Endothelial cell of umbilical vein (primary cell): Measurements from ENCODE around the gene SPTB. TPM values are rescaled to one million over a fixed set of nuclear protein-coding genes. Genes with fewer than 3 reads are reported as not detected.

Experiments
- BruUV-seq: library from RNA; stranded (reverse); fragments of 400-500 nt; replicated peaks from 2 replicates; lab custom pipeline; 2021; lab: Mats Ljungman, UMichigan
- CTCF ChIA-PET: fragments of 300-600, 350-600 bp; sonication (Branson Sonifier 250); formaldehyde crosslinking; loops from one replicate; lab custom pipeline; 2021; ENCODE audit warnings: antibody characterized with exemption, inconsistent platforms; lab: Charles Lee
- POLR2A ChIA-PET: fragments of 300-600, 350-600 bp; sonication (Branson Sonifier 250); formaldehyde crosslinking; loops from one replicate; lab custom pipeline; 2021; ENCODE audit warnings: antibody characterized with exemption, inconsistent platforms; lab: Charles Lee
- DNase-seq: peaks from one replicate; pipeline ENCODE4 v3.0.0-alpha.2; 2011; ENCODE audit warnings: low read depth, low spot score
- FAIRE-seq: peaks from 2 replicates; lab custom pipeline; 2011; peaks lifted over from hg19 to GRCh38; lab: Jason Lieb, UNC
- H2AFZ ChIP-seq: 2 replicates; pipeline ENCODE4 v1.6.0; 2012; ENCODE audit warnings: low read depth, low read length, control low read depth, inconsistent platforms
- H3K27ac ChIP-seq: 2 replicates; pipeline ENCODE4 v1.5.1; 2011; ENCODE audit warnings: low read depth, mild to moderate bottlenecking, control low read depth, low read length, moderate library complexity; ENCODE audit not compliant: insufficient read depth
- H3K27me3 ChIP-seq, 2 experiments: 2 replicates each; pipeline versions ENCODE4 v1.6.0 to v1.6.1; 2011; ENCODE audit warnings: low read length in 2 of 2, mixed read lengths in 1 of 2; ENCODE audit not compliant: control insufficient read depth in 2 of 2, insufficient read depth in 2 of 2
- H3K36me3 ChIP-seq, 2 experiments: 2 replicates in 1 of 2; 3 replicates in 1 of 2; pipeline ENCODE4 v1.5.1; 2011; ENCODE audit warnings: low read length in 2 of 2, mild to moderate bottlenecking in 1 of 2, moderate library complexity in 1 of 2; ENCODE audit not compliant: control insufficient read depth in 2 of 2, insufficient read depth in 2 of 2; ENCODE audit errors: extremely low read depth in 1 of 2
- H3K4me1 ChIP-seq: 3 replicates; pipeline ENCODE4 v1.5.1; 2011; ENCODE audit warnings: mild to moderate bottlenecking, low read length; ENCODE audit not compliant: control insufficient read depth, insufficient read depth; ENCODE audit errors: extremely low read depth
- H3K4me2 ChIP-seq: 2 replicates; pipeline ENCODE4 v1.6.1; 2011; ENCODE audit warnings: low read length, control low read depth, mixed read lengths; ENCODE audit not compliant: insufficient read depth
- H3K4me3 ChIP-seq, 3 experiments: fragments of 200-600 bp in 1 of 3; sonication (generic), shearing (Covaris generic) in 1 of 3; replicated peaks in 1 of 3; 2 replicates each; pipeline ENCODE4 v1.5.1; 2011 to 2016; ENCODE audit warnings: control low read depth in 3 of 3, low read length in 3 of 3, mild to moderate bottlenecking in 2 of 3, inconsistent platforms in 1 of 3, low read depth in 1 of 3, moderate library complexity in 1 of 3; ENCODE audit not compliant: insufficient read depth in 1 of 3
- H3K79me2 ChIP-seq: 2 replicates; pipeline ENCODE4 v1.6.0; 2012; ENCODE audit warnings: low read length, inconsistent platforms; ENCODE audit not compliant: control insufficient read depth, insufficient read depth
- H3K9ac ChIP-seq: replicated peaks from 2 replicates; pipeline ENCODE3; 2011; ENCODE audit warnings: low read length, control low read depth; ENCODE audit not compliant: insufficient read depth; ENCODE audit errors: extremely low read depth
- H3K9me1 ChIP-seq: replicated peaks from 3 replicates; pipeline ENCODE4 v1.6.0; 2011; ENCODE audit warnings: mild to moderate bottlenecking, low read length; ENCODE audit not compliant: control insufficient read depth, insufficient read depth; ENCODE audit errors: extremely low read depth
- H3K9me3 ChIP-seq: replicated peaks from 2 replicates; pipeline ENCODE4 v1.5.1; 2012; ENCODE audit warnings: low read length, inconsistent platforms; ENCODE audit not compliant: control insufficient read depth, insufficient read depth
- H4K20me1 ChIP-seq: replicated peaks from 2 replicates; pipeline ENCODE3; 2011; ENCODE audit warnings: mild to moderate bottlenecking, low read length; ENCODE audit not compliant: control insufficient read depth, insufficient read depth; ENCODE audit errors: extremely low read depth
- CTCF ChIP-seq, 2 donors: IDR thresholded peaks; 1 replicate in 1 of 2; 2 replicates in 1 of 2; pipeline ENCODE4 v1.5.1; 2011; ENCODE audit warnings: low read length in 2 of 2, mild to moderate bottlenecking in 2 of 2, moderate library complexity in 2 of 2, control low read depth in 1 of 2, inconsistent platforms in 1 of 2, low read depth in 1 of 2; ENCODE audit not compliant: insufficient read depth in 1 of 2; ENCODE audit errors: extremely low read depth in 1 of 2
- EZH2 ChIP-seq: IDR thresholded peaks from 2 replicates; pipeline ENCODE4 v1.6.1; 2012; ENCODE audit warnings: borderline replicate concordance, low read depth, mild to moderate bottlenecking, moderate library complexity, low read length, inconsistent platforms; ENCODE audit not compliant: severe bottlenecking
- FOS ChIP-seq: IDR thresholded peaks from 2 replicates; pipeline ENCODE4 v1.6.1; 2011; ENCODE audit warnings: mild to moderate bottlenecking, low read length, moderate library complexity, borderline replicate concordance; ENCODE audit not compliant: insufficient read depth
- GATA2 ChIP-seq: IDR thresholded peaks from 2 replicates; pipeline ENCODE4 v1.7.0; 2011; ENCODE audit warnings: low read depth, mild to moderate bottlenecking, moderate library complexity, mixed read lengths, low read length; ENCODE audit not compliant: insufficient read length, insufficient read depth
- JUN ChIP-seq: IDR thresholded peaks from 2 replicates; pipeline ENCODE4 v1.6.1; 2011; ENCODE audit warnings: borderline replicate concordance, low read depth; ENCODE audit not compliant: insufficient read length, insufficient read depth
- MYC ChIP-seq: IDR thresholded peaks from one replicate; pipeline ENCODE4 v1.6.1; 2011; ENCODE audit warnings: mild to moderate bottlenecking, low read depth, low read length
- POLR2A ChIP-seq: IDR thresholded peaks from 2 replicates; pipeline ENCODE4 v1.6.1; 2012; ENCODE audit warnings: low read depth, mild to moderate bottlenecking, control low read depth, low read length
- POLR2AphosphoS5 ChIP-seq: IDR thresholded peaks from 2 replicates; pipeline ENCODE4 v1.6.1; 2012; ENCODE audit warnings: low read depth, mild to moderate bottlenecking, control low read depth, low read length, moderate library complexity; ENCODE audit not compliant: insufficient read depth
- dilution Hi-C: fragments of 300-500 bp; cut with MboI; formaldehyde crosslinking; loops from one replicate; pipeline ENCODE4 v1.15.0; 2019; ENCODE audit warnings: low sequenced_read_pairs; ENCODE audit not compliant: extremely low pct_ligation_motif_present
- intact Hi-C: fragments of 100-400 bp; cut with micrococcal nuclease; formaldehyde crosslinking; loops from one replicate; pipeline ENCODE4 v1.10.0; 2022
- polyA plus RNA-seq, 4 experiments: library from polyadenylated mRNA; depleted of rRNA in 3 of 4; stranded (reverse) in 3 of 4; unstranded in 1 of 4; fragments of >200 nt; gene quantifications; 2 replicates each; pipeline versions ENCODE4 v1.2.1 to v1.2.3, GENCODE V29; 2011 to 2012; ENCODE audit warnings: missing spikeins in 1 of 4
- total RNA-seq: library from RNA; stranded (reverse); gene quantifications from 2 replicates; pipeline ENCODE4 v1.2.3, GENCODE V29; 2021
- TF ChIP-seq, protein P1 (sequence below): IDR thresholded peaks from 2 replicates; pipeline ENCODE4 v1.6.1; 2011; ENCODE audit not compliant: insufficient read depth, insufficient read length

The SPTB gene
- total and polyA plus RNA-seq, 2 donors (not counting 3 experiments of a cell fraction or from before 2014, with no cell fraction given) = 0.03 to 0.07 TPM

DNA sequence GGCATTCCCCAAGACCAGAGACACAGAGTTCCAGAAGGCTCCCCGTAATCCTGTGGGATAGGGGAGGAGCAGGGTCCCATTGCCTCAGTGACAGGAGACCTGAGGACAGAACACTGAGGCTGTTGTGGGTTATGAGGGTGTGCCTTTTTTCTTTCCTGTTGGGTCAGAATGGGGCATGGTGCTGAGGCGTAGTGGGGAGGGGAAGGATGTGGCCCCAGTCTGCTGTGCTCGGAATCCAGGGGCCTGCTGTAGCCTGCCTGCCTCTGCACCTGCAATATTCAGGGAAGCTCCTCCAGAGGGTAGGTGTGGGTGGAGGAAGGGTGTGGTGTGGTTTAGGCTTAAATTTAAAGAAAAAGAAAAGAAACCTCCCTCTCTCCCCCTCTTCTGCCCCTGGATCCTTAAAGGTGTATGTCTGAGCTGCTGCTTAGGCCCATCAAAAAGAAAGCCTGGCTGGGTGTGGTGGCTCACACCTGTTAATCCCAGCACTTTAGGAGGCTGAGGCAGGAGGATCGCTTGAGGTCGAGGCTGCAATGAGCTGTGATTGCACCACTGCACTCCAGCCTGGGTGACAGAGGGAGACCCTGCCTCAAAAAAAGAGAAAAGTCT is 156.8 kb downstream of the SPTB start:
- H3K9me1 ChIP-seq = no peaks in the 10 kb centered on the region
- no peak for TF ChIP-seq GATA2
- TF ChIP-seq POLR2AphosphoS5 = no peak
- TF ChIP-seq MYC = no peak
- TF ChIP-seq POLR2A = no peak
- TF ChIP-seq, protein P1, sequence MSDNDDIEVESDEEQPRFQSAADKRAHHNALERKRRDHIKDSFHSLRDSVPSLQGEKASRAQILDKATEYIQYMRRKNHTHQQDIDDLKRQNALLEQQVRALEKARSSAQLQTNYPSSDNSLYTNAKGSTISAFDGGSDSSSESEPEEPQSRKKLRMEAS = no peak
- no peak for TF ChIP-seq JUN
- no peak for TF ChIP-seq EZH2
- no peak for TF ChIP-seq FOS
- TF ChIP-seq CTCF (IDR thresholded peaks at IDR 0.05; ENCODE audit: extremely low read depth in 1 of 2, insufficient read depth in 1 of 2, low read depth in 1 of 2, low read length in 2 of 2) = no peak
- BruUV-seq = no TSS peak
- no peak overlapping the region for H3K4me2 ChIP-seq
- H3K9me3 ChIP-seq = no peaks in the 10 kb centered on the region
- no peaks in the 10 kb centered on the region for H3K27me3 ChIP-seq
- dilution Hi-C loops = no loop called here
- FAIRE-seq = no peak
- H3K4me3 ChIP-seq = no peak overlapping the region
- H2AFZ ChIP-seq = no peak overlapping the region
- no peak for DNase-seq
- H3K79me2 ChIP-seq = no peaks in the 10 kb centered on the region
- H4K20me1 ChIP-seq = no peaks in the 10 kb centered on the region
- H3K9ac ChIP-seq = no peak overlapping the region
- intact Hi-C loops = no loop called here
- POLR2A ChIA-PET = no interaction called here
- peaks cover 16% of the 10 kb centered on the region for H3K4me1 ChIP-seq
- H3K36me3 ChIP-seq = no peaks in the 10 kb centered on the region
- no peak overlapping the region for H3K27ac ChIP-seq
- CTCF ChIA-PET = no interaction called here
